Measurements from ENCODE around the gene KCNQ1OT1.

The KCNQ1OT1 gene

GRCh38 chr11:2701898-2702434, 2.2 kb upstream of the KCNQ1OT1 start:
- no peak for DNase-seq (ENCODE audit: low read depth in 2 of 2)

- DNase-seq (ENCODE audit: low read depth in 2 of 2): no peak
Measured at GRCh38 chr11:2701230-2701629, 1.4 kb upstream of the KCNQ1OT1 start.

GRCh38 chr11:2700415-2701211, 819 bp upstream of the KCNQ1OT1 start:
- peak; percentile 8 to 34 for DNase-seq (ENCODE audit: low read depth in 2 of 2)

- no peak for DNase-seq (ENCODE audit: low read depth in 2 of 2)
Measured at GRCh38 chr11:2699185-2699530, 636 bp downstream of the KCNQ1OT1 start.

GRCh38 chr11:2698386-2699184, 1.2 kb downstream of the KCNQ1OT1 start:
- DNase-seq (ENCODE audit: low read depth in 2 of 2): no peak

- no peak for DNase-seq (ENCODE audit: low read depth in 2 of 2)
Measured at GRCh38 chr11:2697866-2698265, 1.9 kb downstream of the KCNQ1OT1 start.

DNA sequence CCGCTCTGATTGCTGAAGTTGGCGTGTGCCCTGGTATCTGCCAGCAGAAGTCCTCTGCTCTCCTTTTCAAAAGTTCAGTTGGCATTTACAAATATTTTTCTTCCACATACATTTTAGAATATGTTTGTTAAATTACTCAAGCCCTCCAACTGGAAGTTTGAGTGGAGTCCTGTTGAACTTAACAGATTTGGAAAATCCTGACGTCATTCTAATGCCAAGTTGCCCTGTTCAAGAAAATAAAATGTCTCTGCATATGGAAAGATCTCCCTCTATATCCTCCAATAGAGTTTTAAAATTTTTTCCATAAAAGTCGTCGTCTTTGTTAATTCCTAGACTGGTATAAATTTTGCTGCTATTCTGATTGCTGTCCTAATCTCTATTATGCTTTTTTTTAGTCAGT, 3.3 kb downstream of the KCNQ1OT1 start:
- DNase-seq (ENCODE audit: low read depth in 2 of 2): no peak

GRCh38 chr11:2694995-2695939, 4.5 kb downstream of the KCNQ1OT1 start:
- DNase-seq (ENCODE audit: low read depth in 2 of 2): no peak

DNA sequence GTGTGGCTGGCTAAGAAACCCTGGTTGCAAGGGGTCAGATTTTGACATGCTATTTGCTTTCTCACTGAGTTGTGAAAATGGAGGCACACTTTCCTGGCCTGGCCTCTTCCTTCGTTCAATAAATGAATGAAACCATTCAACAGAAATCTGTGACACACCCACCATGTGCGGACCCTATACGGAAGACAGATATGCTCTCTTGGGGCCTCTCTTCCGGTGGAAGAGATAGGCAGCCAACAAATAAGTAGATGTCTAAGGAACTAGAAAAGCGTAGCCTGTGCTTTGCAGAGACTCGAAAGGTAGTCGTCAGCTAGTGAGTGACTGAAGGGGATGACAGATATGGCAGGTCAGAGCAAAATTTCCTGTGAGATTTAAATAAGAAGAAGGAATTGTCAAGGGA, 5.3 kb downstream of the KCNQ1OT1 start:
- no peak for DNase-seq (ENCODE audit: low read depth in 2 of 2)

- no peak for DNase-seq (ENCODE audit: low read depth in 2 of 2)
Measured at GRCh38 chr11:2693271-2694261, 6.2 kb downstream of the KCNQ1OT1 start.

DNA sequence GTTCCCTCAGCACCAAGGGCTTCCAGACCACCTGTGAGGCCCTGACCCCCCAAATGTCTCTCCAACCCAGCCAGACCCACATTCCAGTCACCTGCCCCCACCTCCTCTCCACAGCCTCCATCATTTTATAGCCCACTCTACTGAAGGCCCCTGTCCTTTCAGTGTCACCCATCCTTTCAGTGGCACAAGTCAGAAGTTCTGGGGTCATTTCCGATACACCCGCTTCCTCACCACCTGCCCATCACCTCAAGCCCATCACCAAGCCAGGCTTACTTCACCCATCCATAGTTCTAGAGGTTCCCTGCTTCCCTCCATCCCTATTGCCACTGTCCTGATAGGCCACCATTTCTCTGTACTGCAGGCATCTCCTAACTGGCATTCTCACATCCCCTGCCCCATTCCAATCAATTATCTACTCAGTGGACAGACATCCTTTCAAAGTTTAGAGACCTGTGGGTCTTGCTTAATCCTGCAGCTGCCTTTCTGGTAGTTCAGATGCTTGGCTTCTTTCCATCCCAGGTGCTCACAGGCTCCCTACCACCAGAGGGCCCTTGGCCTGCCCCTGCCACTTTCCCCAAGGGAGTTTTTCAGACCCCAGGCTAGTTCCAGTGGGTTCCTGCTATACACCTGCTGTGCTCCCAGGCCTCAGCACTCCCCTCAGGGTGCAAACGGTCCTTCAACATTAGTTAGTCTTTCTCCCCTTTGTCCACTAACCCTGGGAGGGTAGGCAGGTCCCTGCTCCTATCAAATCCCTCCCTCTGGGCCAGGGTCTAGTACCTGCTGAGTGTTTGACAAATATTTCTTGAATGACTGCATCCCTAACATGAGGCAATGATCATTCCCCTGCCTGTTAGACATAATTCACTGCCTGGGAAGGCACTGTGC, 7.6 kb downstream of the KCNQ1OT1 start:
- DNase-seq (ENCODE audit: low read depth in 2 of 2): no peak

- DNase-seq (ENCODE audit: low read depth in 2 of 2): no peak
Measured at GRCh38 chr11:2691355-2691761, 8.4 kb downstream of the KCNQ1OT1 start.

GRCh38 chr11:2690596-2691354, 9.0 kb downstream of the KCNQ1OT1 start:
- DNase-seq (ENCODE audit: low read depth in 2 of 2): no peak

- DNase-seq (ENCODE audit: low read depth in 2 of 2): no peak
Measured at GRCh38 chr11:2689651-2690575, 9.9 kb downstream of the KCNQ1OT1 start.

DNA sequence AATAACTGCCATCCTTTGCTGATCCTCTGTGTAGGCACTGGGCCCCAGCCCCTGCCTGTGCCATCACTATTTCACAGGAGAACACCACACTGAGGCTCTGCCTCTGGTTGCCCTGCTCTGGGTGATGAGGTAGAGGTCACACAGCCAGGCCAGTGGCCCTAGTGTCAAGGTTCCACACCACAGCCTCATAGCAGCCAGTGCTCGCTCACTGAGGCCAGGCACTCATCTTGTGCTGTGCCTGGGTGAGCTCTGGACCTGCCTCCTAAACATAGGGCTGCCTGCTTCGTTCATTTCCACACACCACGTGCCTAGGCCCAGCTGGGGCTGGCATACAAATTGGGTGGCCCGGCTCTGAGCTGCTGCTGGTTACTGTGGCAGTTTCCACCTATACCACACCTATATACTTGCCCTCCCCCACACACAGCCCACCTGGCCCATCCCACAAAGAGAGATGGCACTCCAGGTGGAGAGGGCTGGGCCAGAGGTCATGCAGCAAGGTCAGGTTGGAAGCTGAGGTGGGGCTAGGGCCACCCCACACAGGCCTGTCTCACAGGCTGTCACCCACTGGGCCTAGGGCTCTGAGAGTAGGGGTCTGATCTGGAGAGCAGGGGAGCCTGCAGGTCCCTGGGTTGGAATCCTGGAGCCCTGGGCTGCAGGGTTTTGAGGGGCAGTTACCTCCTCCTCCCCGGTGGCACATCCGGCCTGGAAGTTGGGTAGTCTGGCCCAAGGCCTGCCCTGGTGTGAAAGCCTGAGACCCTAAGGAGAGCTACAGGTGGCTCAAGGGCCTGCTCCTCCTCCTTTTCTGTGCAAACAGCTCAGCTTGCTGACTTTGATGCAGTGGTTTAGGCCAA, 11.2 kb downstream of the KCNQ1OT1 start:
- no peak for DNase-seq (ENCODE audit: low read depth in 2 of 2)

DNA sequence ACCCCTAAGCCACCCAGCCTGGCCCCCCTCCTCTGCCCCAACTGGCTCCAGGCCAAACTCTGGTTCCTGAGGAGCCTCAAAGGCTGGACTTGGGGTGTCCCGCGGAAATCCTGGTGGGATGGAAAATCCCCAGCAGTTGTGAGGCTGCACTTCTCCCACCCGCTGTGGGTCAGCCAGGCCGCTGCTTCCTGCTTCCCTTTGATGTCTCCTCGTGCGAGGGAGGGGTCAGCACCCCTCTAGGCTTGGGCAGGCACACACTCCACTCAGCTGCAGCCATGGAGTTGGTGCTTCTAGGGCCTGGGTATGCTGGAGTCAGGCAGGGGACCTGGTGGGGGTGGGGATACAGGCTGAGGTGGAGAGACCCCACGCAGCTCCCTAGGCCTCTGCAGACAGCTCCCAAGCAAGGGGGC, 12.0 kb downstream of the KCNQ1OT1 start:
- no peak for DNase-seq (ENCODE audit: low read depth in 2 of 2)

GRCh38 chr11:2687223-2687530, 12.6 kb downstream of the KCNQ1OT1 start:
- DNase-seq (ENCODE audit: low read depth in 2 of 2): no peak

All from stimulated activated CD4-positive, alpha-beta T cell treated with anti-CD3 and anti-CD28 coated beads, Interleukin-4, amount 100 ng/mL, for 48 hours (primary cell).